ENCODE measurements around the gene DHX29. TPM values are rescaled to one million over a fixed set of nuclear protein-coding genes. Genes with fewer than 3 reads are reported as not detected.

DHX29 gene
- total RNA-seq, 1 experiment from 2014 or later, result 16.5 TPM

- H4K20me1 ChIP-seq (ENCODE audit: insufficient read depth), result no peaks in the 10 kb centered on the region
- CTCF ChIA-PET, result no interaction called here
- no peak overlapping the region for H3K4me3 ChIP-seq
- no peaks in the 10 kb centered on the region for H3K9me2 ChIP-seq (ENCODE audit: insufficient read depth)
- no peaks in the 10 kb centered on the region for H3K4me1 ChIP-seq (replicated peaks; ENCODE audit: insufficient read depth)
- no peak for DNase-seq
- no peak overlapping the region for H2AFZ ChIP-seq
- POLR2A ChIA-PET (ENCODE audit: unreplicated experiment), result no interaction called here
- no peak overlapping the region for H3K27ac ChIP-seq
- H3K27me3 ChIP-seq (ENCODE audit: insufficient read depth, low read depth), result no peaks in the 10 kb centered on the region
- H3F3A ChIP-seq (ENCODE audit: insufficient read depth, low read depth), result no peaks in the 10 kb centered on the region
- intact Hi-C loops (cut with micrococcal nuclease; ENCODE audit: unreplicated experiment), result no loop called here
- H3K36me3 ChIP-seq (ENCODE audit: low read depth), result peaks cover 20% of the 10 kb centered on the region; the same call in 1 of the 2 replicates
- H3K9me3 ChIP-seq (ENCODE audit: insufficient read depth, low read depth), result no peaks in the 10 kb centered on the region
- no peak for TF ChIP-seq CTCF (conservative IDR thresholded peaks at IDR 0.05)
- TF ChIP-seq EZH2 (IDR thresholded peaks at IDR 0.05; ENCODE audit: low read depth), result no peak
- no peak overlapping the region for H3K4me2 ChIP-seq
- BruUV-seq (replicated peaks), result no TSS peak
- no peaks in the 10 kb centered on the region for H3K79me2 ChIP-seq (ENCODE audit: low read depth)
Measured at GRCh38 chr5:55278778-55279177, 28.7 kb downstream of the DHX29 start.

- H3K9me3 ChIP-seq (ENCODE audit: insufficient read depth, low read depth), result no peaks in the 10 kb centered on the region
- H3K79me2 ChIP-seq (ENCODE audit: low read depth), result no peaks in the 10 kb centered on the region
- intact Hi-C loops (cut with micrococcal nuclease; ENCODE audit: unreplicated experiment), result no loop called here
- H3K27ac ChIP-seq, result no peak overlapping the region
- no peaks in the 10 kb centered on the region for H3F3A ChIP-seq (ENCODE audit: insufficient read depth, low read depth)
- POLR2A ChIA-PET (ENCODE audit: unreplicated experiment), result no interaction called here
- no peak overlapping the region for H3K4me3 ChIP-seq
- H3K4me1 ChIP-seq (replicated peaks; ENCODE audit: insufficient read depth), result no peaks in the 10 kb centered on the region
- CTCF ChIA-PET, result no interaction called here
- DNase-seq, result no peak
- 0 out of 2 replicates have a peak, but pooled peaks cover 3% of the 10 kb centered on the region for H4K20me1 ChIP-seq (ENCODE audit: insufficient read depth)
- peaks cover 14% of the 10 kb centered on the region; the same call in 1 of the 2 replicates for H3K36me3 ChIP-seq (ENCODE audit: low read depth)
- H3K27me3 ChIP-seq (ENCODE audit: insufficient read depth, low read depth), result no peaks in the 10 kb centered on the region
- H2AFZ ChIP-seq, result no peak overlapping the region
- H3K4me2 ChIP-seq, result no peak overlapping the region
- BruUV-seq (replicated peaks), result no TSS peak
- no peak for TF ChIP-seq CTCF (conservative IDR thresholded peaks at IDR 0.05)
- no peak for TF ChIP-seq EZH2 (IDR thresholded peaks at IDR 0.05; ENCODE audit: low read depth)
- no peaks in the 10 kb centered on the region for H3K9me2 ChIP-seq (ENCODE audit: insufficient read depth)
Measured at GRCh38 chr5:55276771-55277170, 30.7 kb downstream of the DHX29 start.

GRCh38 chr5:55258339-55258738, 49.2 kb downstream of the DHX29 start:
- Histone ChIP-seq H3K4me2 (no peak overlapping the region), H3K9me3 (ENCODE audit: insufficient read depth, low read depth) (no peaks in the 10 kb centered on the region), H3K4me1 (replicated peaks; ENCODE audit: insufficient read depth) (no peaks in the 10 kb centered on the region), H3K9me2 (ENCODE audit: insufficient read depth) (no peaks in the 10 kb centered on the region), H3K79me2 (ENCODE audit: low read depth) (no peaks in the 10 kb centered on the region), H3K27me3 (ENCODE audit: insufficient read depth, low read depth) (no peaks in the 10 kb centered on the region), H2AFZ (no peak overlapping the region), H3K36me3 (ENCODE audit: low read depth) (no peaks in the 10 kb centered on the region), H3F3A (ENCODE audit: insufficient read depth, low read depth) (no peaks in the 10 kb centered on the region), H3K27ac (no peak overlapping the region), H4K20me1 (ENCODE audit: insufficient read depth) (no peaks in the 10 kb centered on the region), H3K4me3 (no peak overlapping the region)
- TF ChIP-seq EZH2 (IDR thresholded peaks at IDR 0.05; ENCODE audit: low read depth) (no peak), CTCF (conservative IDR thresholded peaks at IDR 0.05) (no peak)
- intact Hi-C loops (cut with micrococcal nuclease; ENCODE audit: unreplicated experiment), result no loop called here
- ChIA-PET CTCF (no interaction called here), POLR2A (ENCODE audit: unreplicated experiment) (no interaction called here)
- no peak for DNase-seq
- BruUV-seq (replicated peaks), result no TSS peak

All from PC-9 (cell line).